Keratinocyte (primary cell): Measurements from ENCODE around the gene BEX2.

Experiments used
- EZH2 ChIP-seq: IDR thresholded peaks from one replicate; pipeline ENCODE4 v1.6.1; 2012; ENCODE audit warnings: inconsistent platforms, mild to moderate bottlenecking, low read length, moderate library complexity
- TF ChIP-seq, protein P1 (sequence below), 3 experiments: IDR thresholded peaks in 1 of 3; conservative IDR thresholded peaks in 1 of 3; optimal IDR thresholded peaks in 1 of 3; 2 replicates in 2 of 3; 3 replicates in 1 of 3; pipeline versions ENCODE3 to v1.5.1; 2011; ENCODE audit warnings: low read length in 3 of 3, mild to moderate bottlenecking in 3 of 3, moderate library complexity in 2 of 3, control low read depth in 1 of 3, inconsistent platforms in 1 of 3; ENCODE audit not compliant: insufficient read depth in 2 of 3; ENCODE audit errors: extremely low read depth in 1 of 3

DNA sequence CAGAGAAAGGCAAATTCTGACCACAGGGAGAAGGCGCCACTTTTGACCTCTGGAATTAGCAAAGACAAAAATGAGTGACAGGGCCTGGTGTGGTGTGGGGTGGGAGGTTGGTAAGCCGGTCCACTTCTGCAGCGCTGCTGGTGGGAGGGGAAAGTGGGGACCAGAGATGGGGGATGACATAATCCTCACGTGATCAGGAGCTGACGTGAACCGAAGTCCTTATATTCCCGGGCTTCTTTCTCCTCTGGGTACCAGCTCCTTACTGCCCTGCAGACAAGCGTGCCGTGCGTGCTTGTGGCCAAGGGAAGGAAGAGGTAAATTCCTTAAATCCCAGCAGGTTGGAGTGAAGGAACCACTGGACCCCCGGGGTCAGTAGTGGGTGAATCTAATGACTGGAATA lies 19.2 kb upstream of the BEX2 start, which contains the start of gene TCEAL7:
- TF ChIP-seq, protein P1, sequence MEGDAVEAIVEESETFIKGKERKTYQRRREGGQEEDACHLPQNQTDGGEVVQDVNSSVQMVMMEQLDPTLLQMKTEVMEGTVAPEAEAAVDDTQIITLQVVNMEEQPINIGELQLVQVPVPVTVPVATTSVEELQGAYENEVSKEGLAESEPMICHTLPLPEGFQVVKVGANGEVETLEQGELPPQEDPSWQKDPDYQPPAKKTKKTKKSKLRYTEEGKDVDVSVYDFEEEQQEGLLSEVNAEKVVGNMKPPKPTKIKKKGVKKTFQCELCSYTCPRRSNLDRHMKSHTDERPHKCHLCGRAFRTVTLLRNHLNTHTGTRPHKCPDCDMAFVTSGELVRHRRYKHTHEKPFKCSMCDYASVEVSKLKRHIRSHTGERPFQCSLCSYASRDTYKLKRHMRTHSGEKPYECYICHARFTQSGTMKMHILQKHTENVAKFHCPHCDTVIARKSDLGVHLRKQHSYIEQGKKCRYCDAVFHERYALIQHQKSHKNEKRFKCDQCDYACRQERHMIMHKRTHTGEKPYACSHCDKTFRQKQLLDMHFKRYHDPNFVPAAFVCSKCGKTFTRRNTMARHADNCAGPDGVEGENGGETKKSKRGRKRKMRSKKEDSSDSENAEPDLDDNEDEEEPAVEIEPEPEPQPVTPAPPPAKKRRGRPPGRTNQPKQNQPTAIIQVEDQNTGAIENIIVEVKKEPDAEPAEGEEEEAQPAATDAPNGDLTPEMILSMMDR (optimal IDR thresholded peaks at IDR 0.05 in 1 of 3, IDR thresholded peaks at IDR 0.05 in 1 of 3, conservative IDR thresholded peaks at IDR 0.05 in 1 of 3; ENCODE audit: extremely low read depth in 1 of 3, insufficient read depth in 2 of 3, low read length in 3 of 3) = no peak
- TF ChIP-seq EZH2 = no peak
